Cardiac fibroblast (primary cell): ENCODE measurements around the gene MARVELD3.

Experiments
- DNase-seq, 2 donors: peaks; one replicate each; pipeline versions ENCODE4 v3.0.0 to v3.0.0-alpha.2; 2010; ENCODE audit warnings: low read depth in 2 of 2
- H3K4me3 ChIP-seq, 2 donors: replicated peaks in 1 of 2; 1 replicate in 1 of 2; 2 replicates in 1 of 2; pipeline ENCODE4 v1.5.1; 2011; ENCODE audit warnings: low read depth in 2 of 2, low read length in 2 of 2, mild to moderate bottlenecking in 2 of 2, moderate library complexity in 1 of 2
- TF ChIP-seq, protein P1 (sequence below): IDR thresholded peaks from one replicate; pipeline ENCODE4 v1.5.1; 2011; ENCODE audit warnings: low read depth, mild to moderate bottlenecking, low read length, inconsistent platforms

The MARVELD3 gene

DNA sequence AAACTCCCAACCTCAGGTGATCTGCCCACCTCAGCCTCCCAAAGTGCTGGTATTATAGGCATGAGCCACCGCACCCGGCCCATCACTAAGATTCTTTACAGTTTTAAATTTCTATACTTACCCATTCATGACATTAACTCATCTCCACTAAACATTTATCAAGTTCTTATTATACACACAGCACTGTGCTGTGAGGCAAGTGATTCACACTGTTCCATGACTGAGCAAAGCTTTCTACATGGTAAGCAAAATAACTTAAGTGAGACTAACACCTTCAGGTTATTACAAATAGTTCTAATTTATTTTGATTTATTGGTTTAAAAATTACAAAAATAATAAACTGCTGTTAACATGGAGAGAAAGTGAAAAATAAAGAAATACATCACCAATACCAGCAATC is 33.5 kb downstream of the MARVELD3 start:
- no peak overlapping the region for H3K4me3 ChIP-seq
- no peak for DNase-seq
- TF ChIP-seq, protein P1, sequence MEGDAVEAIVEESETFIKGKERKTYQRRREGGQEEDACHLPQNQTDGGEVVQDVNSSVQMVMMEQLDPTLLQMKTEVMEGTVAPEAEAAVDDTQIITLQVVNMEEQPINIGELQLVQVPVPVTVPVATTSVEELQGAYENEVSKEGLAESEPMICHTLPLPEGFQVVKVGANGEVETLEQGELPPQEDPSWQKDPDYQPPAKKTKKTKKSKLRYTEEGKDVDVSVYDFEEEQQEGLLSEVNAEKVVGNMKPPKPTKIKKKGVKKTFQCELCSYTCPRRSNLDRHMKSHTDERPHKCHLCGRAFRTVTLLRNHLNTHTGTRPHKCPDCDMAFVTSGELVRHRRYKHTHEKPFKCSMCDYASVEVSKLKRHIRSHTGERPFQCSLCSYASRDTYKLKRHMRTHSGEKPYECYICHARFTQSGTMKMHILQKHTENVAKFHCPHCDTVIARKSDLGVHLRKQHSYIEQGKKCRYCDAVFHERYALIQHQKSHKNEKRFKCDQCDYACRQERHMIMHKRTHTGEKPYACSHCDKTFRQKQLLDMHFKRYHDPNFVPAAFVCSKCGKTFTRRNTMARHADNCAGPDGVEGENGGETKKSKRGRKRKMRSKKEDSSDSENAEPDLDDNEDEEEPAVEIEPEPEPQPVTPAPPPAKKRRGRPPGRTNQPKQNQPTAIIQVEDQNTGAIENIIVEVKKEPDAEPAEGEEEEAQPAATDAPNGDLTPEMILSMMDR, result no peak

DNA sequence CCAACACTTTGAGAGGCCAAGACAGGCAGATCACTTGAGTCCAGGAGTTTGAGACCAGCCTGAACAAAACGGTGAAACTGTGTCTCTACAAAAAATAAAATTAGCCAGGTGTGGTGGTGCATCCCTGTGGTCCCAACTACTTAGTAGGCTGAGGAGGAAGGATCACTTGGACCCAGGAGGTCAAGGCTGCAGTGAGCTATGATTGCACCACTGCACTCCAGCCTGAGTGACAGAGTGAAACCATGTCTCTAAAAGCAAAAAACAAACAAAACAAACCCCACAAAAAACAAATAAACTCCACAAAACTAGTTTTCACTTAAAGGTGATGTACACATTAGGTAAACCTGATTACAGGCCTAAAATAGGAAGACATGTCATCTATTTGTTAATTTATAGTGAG is 40.3 kb downstream of the MARVELD3 start:
- TF ChIP-seq, protein P1, result no peak
- no peak for DNase-seq
- no peak overlapping the region for H3K4me3 ChIP-seq

DNA sequence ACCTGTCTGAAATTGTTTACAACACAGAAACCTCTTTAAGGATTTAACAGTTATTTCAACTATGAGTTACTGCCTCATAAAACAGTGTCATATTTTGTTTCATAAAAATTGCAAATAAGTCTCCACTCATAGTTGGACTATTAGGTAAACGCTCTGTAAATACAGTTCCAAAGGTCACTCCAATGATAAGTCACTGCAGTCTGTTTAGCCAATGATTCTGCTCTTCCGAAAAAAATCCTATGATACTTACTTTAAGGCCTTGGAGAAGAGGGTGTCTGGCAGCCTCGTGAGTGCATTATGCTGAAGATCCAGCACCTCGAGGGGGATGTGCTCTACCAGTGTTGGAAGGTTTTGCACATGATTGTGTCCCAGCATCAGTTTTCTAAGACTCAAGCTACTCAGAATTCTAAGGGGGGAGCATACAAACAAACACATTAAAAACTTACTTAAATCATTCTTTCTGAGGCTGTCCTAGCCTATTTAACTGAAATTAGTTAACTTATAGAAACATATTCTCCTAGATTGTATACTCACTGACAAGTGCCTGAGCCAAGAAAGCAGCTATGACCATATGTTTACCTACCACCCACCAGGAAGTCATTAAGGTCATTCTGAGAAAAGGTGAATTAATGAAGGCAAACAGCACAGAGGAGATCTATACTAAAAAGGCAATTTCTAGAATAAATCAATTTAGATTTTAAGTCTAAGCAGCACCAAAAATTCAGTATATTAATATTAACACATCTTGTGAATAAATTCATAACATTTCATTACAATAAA is 41.1 kb downstream of the MARVELD3 start:
- TF ChIP-seq, protein P1, result no peak
- H3K4me3 ChIP-seq, result no peak overlapping the region
- no peak for DNase-seq

DNA sequence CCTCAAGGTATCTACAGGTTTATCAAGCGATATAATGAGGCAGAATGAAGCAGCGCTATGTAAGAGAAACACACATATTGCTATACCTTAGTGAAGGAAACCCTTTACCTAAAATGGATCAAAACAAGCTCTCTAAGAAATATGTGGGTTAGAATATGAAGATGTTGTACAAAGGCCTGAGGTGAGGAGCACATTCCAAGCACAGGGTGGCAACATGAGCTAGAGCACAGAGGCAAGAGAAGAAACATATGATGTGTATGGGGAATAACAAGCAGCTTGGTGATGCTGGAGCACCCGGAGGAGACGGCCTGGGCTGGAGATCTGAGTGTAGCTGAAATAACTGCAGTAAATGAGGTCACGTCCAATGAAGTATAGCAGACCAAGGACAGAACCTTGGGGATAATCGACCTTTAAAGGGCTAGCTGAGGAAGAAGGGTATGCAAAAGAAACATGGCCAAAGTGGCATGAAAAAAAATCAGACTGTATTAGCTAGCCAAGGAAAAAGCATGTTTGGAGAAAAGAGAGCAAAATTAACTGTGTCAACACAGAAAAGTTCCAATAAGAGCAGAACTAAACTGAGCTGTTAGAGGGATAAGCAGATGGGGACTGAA is 44.0 kb downstream of the MARVELD3 start:
- no peak for DNase-seq
- TF ChIP-seq, protein P1, result no peak

DNA sequence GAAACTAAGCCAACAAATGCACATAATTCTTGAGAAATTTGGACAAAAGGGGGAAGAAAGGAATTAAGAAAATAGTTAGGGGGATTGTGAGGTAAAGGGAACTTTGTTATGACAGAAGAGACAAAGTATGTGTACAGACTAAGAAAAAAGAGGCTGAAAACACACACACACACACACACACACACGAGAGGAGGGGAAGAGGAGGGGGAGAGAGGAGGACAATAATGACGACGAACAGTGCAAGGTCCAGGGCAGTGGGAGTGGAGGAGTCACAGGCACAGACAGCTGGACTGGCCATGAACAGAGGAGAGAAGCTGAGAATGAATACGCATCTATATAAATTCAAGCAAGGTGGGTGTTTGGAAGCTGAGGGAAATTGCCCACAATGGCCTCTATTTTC is 44.6 kb downstream of the MARVELD3 start:
- TF ChIP-seq, protein P1, result no peak
- no peak for DNase-seq

More for the DNA sequence above, 44.0 kb downstream of the MARVELD3 start:
- H3K4me3 ChIP-seq, result no peak overlapping the region

DNA sequence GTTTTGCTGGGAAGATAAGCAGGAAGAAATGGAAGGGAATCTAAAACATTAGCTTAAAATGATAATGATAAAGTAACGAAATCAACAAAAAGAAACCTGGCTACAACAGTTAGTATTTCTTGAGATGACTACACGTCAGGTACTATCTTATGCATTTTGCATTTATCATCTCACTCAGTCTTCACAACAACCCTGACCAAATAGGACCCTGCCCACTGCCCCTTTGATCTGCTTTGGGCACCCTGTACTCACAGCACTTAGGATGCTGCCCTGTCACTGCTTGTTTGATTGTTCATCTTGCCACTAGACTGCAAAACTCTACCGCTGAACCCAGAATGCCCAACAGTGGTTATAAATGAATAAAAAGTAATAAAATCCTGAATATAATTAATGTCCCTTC is 45.2 kb downstream of the MARVELD3 start:
- no peak overlapping the region for H3K4me3 ChIP-seq

More for the DNA sequence above, 44.6 kb downstream of the MARVELD3 start:
- no peak overlapping the region for H3K4me3 ChIP-seq

More for the DNA sequence above, 45.2 kb downstream of the MARVELD3 start:
- TF ChIP-seq, protein P1, result no peak
- DNase-seq, result no peak
